AG09309 (cell line): ENCODE measurements around the gene CARHSP1.

ENCODE experiments used
- DNase-seq: peaks from one replicate; pipeline ENCODE4 v3.0.0-alpha.2; 2010; ENCODE audit warnings: low read depth
- H3K4me3 ChIP-seq: 2 replicates; pipeline ENCODE4 v1.5.1; 2011; ENCODE audit warnings: mild to moderate bottlenecking, low read depth, low read length, moderate library complexity; ENCODE audit not compliant: control insufficient read depth
- TF ChIP-seq, protein P1 (sequence below): IDR thresholded peaks from 2 replicates; pipeline ENCODE4 v1.5.1; 2011; ENCODE audit warnings: mild to moderate bottlenecking, low read depth, low read length, inconsistent platforms; ENCODE audit not compliant: insufficient read depth, control insufficient read depth; ENCODE audit errors: missing control alignments

CARHSP1 gene

DNA sequence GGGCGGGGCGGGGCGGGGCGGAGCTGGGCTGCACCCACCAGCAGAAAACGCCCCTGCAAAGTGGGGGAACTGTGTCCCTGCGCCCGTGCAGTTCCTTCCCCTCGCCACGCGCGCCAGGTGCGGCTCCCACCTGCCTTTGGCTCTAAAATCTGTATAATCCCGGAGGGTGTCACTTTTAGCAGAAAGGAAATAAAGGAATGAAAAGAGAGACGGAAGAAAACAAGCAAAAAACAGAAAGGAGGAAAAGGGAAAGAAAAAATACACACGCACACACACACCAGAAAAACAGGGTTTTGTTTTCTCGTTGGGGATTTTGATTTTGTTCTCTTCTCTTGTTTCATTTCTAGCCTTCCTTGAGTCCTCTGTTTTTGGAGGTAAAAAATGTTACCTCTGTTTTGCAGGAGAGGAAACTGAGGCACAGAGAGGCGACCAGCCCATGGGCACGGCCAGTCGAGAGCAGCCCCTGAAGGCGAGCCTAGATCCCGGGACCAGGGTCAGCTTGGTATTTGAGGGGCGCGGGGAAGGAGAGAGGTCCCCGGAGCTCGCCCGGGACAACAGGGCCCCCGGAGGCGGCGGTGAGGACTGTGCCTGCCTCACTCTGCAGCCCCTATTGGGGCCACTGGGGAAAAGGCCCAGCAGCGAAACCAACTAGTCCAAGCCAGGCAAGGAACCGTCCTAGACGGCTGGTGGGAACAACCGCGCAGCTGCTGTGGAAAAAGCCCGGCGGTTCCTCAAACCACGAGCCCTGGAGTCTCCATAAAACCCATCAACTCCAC, 594 bp upstream of the CARHSP1 start:
- peak overlapping the region; percentile 44 for H3K4me3 ChIP-seq
- DNase-seq: no peak
- TF ChIP-seq, protein P1, sequence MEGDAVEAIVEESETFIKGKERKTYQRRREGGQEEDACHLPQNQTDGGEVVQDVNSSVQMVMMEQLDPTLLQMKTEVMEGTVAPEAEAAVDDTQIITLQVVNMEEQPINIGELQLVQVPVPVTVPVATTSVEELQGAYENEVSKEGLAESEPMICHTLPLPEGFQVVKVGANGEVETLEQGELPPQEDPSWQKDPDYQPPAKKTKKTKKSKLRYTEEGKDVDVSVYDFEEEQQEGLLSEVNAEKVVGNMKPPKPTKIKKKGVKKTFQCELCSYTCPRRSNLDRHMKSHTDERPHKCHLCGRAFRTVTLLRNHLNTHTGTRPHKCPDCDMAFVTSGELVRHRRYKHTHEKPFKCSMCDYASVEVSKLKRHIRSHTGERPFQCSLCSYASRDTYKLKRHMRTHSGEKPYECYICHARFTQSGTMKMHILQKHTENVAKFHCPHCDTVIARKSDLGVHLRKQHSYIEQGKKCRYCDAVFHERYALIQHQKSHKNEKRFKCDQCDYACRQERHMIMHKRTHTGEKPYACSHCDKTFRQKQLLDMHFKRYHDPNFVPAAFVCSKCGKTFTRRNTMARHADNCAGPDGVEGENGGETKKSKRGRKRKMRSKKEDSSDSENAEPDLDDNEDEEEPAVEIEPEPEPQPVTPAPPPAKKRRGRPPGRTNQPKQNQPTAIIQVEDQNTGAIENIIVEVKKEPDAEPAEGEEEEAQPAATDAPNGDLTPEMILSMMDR: no peak

DNA sequence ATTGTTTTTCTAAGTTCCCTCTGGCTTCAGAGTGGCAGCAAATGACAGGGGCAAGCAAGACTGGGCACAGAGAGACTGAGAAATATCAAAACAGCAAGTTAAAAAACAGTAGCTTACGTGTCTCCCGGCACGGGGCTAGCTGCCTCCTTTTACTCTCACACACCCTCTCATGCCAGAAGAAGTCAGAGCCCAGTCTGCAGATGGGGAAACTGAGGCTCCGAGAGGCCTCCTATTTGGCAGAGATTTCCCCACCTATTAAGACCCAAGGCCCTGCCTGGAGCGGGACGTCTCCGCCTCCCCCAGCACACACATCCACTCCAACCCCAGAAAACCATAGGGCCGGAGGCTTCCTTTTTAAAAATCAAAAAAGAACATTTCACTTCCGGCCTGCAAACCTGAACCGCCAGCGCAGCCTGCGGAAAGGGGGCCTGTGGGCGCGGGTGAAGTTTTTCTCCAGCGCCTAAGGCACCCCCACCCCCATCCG, 832 bp downstream of the CARHSP1 start:
- no peak for DNase-seq
- TF ChIP-seq, protein P1: no peak

DNA sequence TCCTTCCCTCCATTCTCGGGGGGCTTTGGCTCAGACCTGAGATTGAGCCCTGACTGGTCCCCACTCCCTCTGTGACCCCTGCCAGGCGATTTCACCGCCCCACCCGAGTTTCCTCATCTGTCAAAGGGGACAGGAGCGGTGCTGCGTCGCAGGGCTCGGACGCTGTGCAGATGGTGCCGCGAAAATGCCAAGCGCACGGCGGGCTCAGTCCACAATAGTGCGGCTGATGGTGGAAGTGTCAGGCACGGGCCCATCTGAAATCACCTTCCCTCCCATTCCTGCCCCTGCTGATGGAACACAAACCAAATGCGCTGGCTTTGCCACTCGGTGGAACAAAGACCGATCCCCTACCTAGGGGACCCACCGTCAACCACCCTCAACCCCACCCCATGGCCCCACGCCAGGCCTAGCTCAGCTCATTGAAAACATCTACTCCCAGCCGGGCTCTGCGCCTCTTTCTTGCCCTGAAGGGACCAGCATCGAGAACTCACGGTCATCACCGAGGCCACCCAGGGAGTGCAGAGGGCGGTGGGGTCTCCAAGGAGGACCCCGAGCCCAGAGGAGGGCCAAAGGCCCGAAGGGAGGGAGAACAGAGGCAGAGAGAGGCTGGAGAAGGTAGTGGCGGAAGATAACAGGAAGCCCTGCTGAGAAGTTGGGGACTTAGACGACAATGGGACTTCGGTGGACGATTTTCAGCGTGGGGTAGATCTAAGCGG, 1.4 kb downstream of the CARHSP1 start:
- TF ChIP-seq, protein P1: no peak
- H3K4me3 ChIP-seq: peak overlapping the region; percentile 91
- no peak for DNase-seq

More for the DNA sequence above, 832 bp downstream of the CARHSP1 start:
- H3K4me3 ChIP-seq: peak overlapping the region; percentile 91

DNA sequence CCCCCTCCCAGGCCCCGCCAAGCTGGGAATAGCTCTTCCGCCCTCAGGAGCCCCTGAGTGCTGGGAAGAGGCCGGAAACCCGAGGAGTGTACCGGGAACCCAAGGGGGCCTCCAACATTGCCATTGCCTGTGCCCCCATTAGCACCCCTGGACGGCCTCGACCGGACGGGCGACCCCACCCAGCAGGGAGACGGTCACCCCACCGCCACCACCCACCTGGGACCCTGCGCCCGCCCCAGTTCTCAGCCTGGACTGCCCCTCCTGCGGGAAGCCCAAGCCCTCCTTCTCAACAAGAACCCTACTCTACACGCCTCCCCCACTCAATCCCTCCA, 2.0 kb downstream of the CARHSP1 start:
- peak overlapping the region; percentile 91 for H3K4me3 ChIP-seq
- DNase-seq: no peak
- TF ChIP-seq, protein P1: no peak

DNA sequence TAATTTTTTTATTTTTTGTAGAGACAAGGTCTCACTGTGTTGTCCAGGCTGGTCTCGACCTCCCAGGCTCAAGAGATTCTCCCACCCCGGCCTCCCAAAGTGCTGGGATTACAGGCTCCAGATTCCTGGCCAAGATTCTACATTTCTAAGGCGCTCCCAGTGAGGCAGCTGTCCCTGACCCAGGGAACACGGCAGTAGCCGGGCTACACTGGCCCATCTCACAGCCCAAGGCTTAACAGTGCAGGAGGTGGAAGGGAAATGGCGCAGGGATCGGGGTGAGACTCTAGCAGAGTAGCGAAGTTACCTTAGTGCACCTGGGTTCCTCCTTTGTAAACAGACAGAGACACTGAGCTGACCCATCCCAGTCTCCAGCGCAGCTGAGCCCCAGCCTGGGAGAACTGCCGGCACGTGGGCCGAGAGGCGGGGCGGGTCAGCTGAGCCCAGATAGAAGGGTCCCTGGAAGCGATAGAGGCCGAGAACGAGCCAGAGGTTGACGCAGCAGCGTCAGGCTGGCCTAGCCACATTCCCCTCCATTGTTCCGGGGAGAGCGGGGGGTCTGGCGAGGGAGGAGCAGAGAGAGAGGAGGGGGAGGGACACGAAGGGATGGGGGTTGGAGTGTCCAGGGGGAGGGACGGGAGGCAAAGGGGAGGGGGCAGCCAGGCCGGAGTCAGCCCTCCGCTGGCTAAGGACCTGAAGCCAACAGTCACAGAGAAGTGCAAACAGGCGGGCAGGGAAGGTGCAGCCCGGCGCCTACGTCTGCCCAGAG, 2.5 kb downstream of the CARHSP1 start:
- no peak for DNase-seq
- TF ChIP-seq, protein P1: no peak

DNA sequence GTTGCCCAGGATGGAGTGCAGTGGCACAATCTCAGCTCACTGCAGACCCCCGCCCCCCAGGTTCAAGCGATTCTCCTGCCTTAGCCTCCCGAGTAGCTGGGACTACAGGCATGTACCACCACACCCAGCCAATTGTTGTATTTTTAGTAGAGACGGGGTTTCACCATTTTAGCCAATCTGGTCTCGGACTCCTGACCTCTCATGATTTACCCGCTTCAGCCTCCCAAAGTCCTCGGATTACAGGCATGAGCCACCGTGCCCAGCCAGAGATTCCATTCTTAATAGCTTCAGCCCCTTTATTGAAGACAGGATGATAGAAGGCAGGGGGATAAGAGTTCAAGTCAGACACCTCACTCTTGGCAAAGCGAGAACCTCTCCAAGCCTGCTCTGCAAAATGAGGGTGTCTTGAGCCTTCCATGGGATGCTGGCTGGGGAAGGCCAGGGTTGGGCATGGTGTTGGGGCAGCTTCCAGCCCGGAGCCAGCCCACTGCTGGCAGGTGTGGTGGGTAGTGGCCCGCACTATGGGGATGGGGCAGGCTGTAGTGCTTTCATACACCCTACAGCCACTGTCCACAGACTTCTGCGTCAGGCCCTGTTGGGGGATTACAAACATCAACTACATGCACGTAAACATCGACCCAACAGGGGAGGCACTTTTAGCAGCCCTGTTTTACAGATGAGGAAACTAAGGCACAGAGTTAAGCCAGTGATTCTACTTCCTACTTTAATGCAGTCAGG, 3.5 kb downstream of the CARHSP1 start:
- TF ChIP-seq, protein P1: no peak
- no peak overlapping the region for H3K4me3 ChIP-seq
- no peak for DNase-seq

More for the DNA sequence above, 2.5 kb downstream of the CARHSP1 start:
- peak overlapping the region; percentile 91 for H3K4me3 ChIP-seq
